GM19043 (cell line): Measurements from ENCODE around the gene YARS1.

Source experiments
- ATAC-seq: cut with Tn5 transposase; IDR thresholded peaks from one replicate; pipeline ENCODE4 v1.9.1; 2021; ENCODE audit warnings: low read depth; ENCODE audit not compliant: unreplicated experiment

The YARS1 gene

DNA sequence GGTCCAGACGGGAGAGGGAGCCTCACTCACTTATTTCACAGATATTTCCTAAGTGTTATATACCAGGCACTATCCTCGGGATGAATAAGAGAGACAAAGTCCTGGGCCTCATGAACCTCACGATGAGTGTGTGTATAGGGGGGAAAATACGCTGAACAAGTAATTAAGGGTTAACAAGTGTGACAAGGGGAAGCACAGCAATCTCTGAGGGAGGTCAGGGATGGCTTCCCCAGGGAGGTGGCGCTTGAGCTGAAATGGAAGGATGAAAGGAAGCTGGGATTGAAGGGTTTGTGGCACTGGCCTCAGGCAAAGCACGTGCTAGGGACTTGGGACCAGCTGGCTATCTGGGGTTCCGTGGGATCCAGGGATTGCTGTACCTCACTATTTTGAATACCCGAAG is 68.2 kb downstream of the YARS1 start:
- no peak for ATAC-seq

DNA sequence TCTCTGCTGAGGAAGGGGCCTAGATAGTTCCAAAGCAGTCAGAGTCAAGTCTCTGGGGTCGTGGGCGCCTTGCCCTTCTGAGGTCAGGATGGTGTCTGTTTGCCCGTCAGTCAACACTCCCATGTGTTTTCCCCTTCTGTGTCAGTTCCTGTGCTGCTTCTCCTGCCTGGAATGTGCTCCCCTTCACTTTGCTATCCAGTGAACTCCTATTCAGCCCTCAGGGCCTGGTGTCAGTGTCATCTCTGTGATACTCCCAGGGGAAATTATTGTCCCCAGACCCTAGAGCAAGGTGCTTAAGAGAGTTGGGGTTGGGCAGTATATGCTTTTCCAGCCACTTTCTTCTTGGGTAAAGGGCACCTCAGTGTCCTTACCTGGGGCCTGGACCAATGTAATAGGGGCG is 68.8 kb downstream of the YARS1 start:
- ATAC-seq = no peak

DNA sequence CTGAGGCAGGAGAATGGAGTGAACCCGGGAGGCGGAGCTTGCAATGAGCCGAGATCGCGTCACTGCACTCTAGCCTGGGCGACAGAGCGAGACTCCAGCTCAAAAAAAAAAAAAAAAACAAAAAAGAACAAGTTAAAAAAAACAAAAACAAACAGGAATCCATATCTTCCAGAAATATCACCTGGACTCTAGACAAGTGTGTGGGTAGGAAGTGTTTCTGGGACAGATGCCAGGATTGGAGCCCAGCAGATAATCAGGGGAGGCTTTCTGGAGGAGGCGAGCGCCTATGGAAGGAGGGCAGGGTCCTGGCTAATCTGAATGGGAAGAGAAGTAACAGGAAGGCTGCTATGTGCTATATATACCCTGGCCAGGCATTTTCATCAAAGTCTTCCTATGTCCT is 71.0 kb downstream of the YARS1 start:
- ATAC-seq = no peak

DNA sequence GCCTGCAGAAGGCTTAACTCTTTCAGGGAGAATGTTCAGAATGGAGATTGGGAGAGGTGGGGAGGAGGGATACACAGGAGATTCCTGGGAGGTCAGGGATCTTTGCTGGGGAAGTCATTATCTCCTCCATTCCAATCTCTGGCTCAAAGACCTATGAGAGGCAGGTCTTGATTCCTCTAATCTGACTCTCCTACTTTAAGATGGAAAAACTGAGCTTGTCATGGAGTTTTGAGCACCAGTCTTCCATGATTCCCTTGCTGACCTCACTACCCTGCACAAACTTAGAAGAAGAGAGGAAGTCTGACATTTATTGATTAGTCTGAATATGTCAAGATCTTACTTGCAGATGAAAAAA is 73.1 kb downstream of the YARS1 start:
- no peak for ATAC-seq

DNA sequence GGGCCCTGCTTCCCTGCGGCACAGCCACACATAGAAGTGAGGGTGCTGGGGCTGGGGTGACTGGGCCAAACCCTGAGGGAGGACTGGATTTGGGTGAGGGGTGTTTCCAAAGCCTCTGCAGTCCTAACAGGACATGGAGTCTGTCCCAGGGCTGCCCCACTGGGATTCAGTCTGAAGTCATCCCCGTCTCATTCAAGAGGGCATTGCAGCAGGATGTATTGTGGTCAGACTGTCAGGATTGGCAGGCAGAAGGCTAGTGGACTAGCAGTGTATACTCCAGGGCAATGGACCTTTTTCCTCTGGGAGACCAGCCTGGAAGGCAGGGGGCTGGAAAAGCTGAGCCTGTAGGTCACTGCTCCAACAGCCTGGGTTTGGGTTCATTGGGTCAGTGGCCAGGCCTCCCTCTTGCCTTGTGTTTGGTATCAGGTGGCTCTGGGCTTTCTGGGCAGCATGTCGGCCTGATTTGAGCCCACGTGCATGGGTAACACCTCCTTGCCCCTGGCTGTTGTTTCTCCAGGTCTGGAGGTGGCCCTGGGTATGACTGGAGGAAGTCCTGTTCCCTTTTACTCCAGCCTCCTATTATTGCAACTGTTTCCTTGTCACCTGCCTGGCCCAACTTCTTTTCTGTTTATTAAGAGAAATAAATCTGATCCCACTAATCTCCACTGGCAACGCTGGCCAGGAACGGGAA is 73.6 kb downstream of the YARS1 start:
- ATAC-seq = no peak

DNA sequence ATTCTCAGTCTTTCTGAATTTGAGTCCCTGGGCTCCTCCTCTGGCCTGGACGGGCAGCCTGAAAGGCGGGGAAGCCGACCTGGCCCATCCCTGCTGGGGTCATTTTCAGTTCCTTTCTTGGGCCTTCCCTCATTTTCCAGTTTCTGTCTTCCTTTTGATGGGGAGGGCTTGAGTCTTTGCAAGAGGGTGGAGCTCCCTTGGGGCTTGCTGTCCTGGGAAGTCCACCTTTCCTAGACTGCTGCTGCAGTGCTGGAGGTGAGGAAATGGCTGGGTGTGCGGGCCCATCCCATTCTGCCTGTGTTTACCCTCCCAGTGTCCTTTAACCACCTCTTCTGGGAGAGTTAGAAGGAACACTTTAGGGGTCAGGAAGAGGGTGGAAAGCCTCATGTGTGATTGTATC is 74.2 kb downstream of the YARS1 start:
- no peak for ATAC-seq

DNA sequence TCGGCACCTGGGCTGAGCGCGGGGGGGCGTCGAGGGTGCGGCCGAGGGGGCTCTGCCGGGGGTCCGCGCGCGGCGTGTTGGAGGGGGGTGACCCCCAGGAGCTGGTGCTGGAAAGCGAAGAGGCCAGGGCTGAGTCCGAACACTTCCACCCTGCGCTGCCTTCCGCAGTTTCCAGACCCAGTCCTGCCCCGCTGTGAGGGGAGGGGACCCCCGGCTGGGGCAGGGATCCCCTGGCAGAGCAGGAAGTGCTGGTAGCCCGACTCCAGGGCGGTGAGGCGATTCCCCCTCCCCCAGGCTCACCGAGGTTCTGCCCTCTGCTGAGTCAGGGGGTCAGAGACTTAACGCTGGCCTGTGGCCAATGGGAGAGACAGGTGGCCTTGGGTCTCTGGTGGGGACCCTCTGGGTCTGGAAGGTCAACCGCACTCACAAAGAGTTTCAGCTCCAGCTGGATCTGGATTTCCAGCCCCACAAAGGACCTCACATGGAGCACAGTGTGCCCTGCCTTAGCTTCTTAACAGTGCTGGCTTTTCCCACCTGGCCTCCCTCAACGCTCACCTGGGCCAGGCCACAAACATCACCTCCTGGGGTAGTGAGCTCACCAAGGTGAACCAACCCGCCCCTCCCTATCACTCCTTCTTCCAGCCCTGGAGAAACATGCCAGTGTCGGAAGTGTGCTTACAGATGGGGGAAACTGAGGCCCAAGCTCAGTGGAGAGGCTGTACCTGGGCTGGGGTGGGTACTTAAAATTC is 74.8 kb downstream of the YARS1 start:
- ATAC-seq = no peak

DNA sequence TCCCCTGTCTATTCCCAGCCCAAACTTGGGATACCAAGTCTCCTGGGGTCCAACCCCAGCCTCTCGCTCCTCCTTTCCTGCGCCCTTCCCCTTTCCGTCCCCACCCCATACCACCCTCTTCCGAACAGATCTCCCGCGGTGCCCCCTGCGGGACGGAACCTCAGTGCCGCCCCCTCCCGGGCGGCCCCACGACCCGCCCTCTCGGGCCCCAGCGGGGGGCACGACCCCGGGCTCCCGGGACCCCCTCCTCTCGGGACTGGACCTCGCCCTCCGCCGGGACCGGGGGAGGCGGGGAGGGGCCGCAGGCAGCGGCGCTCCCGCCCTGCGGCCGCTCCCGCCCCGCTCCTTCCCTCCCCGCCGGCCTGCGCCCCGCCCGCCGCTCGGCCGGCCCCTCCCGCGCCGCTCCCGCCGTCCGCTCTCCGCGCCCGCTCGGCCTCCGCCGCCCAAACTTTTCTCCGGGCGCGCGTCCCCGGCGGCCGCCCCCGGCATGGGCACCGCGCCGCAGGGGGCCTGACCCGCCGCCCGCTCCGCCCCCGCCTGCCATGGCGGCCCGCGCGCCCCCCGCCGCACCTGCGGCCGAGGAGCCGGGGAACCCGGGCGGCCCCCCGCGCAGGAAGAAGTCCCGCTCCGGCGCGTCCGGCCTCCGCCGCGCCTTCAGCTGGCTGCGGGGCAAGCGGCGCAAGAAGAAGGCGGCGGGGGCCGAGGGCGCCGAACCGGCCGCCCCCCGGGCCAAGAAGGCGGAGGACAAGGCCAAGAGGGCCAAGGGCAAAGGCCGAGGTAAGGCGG is 75.6 kb downstream of the YARS1 start:
- ATAC-seq = no peak

DNA sequence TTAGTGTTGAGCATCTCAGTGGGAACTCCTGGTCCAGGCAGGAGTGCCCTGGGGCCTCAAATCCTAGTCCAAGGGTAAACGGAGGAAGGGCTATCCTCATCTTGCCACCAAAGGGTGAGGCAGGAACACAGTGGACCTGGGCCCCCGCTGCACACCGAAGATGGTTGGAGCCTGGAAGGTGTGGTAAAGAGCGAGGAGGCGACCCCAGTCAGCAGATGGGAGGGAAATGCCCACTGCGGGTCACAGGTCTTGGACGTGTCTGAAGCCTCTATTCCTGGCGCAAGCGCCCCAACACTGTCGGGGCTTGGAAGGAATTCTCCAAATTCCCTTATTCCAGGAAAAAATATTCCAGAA is 76.1 kb downstream of the YARS1 start:
- no peak for ATAC-seq

DNA sequence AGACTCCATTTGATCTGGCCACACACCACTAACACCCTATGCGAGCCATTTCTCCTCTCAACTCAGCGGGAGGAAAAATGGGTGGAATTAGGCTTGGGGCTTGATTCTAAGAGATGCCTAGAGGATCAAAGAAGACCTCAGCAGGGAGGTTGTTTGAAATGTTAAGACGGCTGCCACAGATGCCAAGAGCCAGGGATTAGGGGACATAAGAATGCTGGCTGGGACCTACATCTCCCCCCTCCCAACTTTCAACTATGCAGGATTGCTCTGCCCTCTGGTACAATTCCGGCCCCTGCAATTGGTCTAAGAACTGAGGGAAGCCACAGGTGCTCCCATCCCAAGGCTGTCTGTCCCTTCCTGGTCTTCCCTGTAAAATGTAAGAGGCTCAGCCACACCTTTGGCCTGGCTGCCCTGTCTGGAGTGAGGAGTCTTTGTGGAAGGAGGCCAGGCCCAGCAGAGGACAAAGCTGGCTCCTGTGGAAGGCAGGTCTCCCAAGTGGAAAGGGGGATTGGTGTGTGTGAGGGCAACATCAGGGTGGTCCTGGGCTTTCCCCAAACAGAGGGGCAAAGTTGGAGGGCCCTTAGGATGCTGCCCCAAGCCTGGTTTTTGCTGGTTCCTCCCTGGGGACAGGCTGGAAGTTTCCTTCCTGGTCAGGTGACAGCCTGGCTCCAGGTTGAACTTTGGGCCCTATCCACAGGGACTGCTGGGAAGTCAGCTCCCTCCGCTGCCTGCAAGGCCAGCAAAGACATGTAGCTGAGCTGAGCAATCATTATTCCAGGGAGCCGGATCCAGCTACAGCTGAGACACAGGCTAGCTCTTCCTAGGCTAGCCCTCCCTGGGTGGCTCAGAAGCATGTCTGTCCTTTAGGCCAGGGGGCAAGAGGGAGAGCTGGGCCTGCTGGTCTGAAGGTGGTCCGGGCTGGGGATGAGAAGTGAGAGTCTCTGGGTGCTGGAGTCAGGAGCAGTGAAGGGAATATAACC is 80.1 kb downstream of the YARS1 start:
- no peak for ATAC-seq

DNA sequence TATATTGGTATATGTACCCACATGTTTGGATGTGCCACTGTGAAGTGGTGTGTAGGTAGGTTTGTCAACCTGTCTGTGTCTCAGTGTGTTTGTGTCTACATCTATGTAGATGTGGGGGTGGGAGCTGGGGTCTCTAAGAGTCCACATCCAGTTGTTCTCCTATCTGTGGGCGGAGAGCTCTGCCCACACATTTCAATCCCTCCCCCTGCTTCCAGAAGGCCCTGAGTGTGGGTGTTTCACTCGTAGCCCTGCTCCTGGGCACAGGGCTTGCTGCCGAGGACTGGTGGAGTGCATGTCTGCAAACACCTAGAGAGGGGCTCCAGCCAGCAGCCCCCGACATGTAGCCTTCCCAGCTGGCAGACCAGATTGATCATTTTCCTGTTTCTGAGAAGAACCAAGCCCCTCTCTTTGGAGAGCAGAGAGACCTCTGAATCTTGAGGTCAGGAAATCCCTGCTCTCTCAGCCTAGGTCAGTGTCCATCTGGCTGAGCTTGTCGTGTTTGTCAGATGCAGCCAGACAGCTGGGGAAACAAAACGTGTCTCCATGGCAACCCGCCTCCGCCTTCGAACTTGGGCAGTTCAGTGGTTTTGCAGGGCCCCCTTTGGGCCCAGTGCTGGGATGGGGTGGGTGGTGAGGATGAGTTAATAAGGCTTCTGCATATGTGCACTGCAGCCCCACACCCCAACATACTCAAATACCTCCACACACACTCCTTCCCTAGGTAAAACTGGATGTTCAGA is 83.4 kb downstream of the YARS1 start:
- ATAC-seq = no peak

DNA sequence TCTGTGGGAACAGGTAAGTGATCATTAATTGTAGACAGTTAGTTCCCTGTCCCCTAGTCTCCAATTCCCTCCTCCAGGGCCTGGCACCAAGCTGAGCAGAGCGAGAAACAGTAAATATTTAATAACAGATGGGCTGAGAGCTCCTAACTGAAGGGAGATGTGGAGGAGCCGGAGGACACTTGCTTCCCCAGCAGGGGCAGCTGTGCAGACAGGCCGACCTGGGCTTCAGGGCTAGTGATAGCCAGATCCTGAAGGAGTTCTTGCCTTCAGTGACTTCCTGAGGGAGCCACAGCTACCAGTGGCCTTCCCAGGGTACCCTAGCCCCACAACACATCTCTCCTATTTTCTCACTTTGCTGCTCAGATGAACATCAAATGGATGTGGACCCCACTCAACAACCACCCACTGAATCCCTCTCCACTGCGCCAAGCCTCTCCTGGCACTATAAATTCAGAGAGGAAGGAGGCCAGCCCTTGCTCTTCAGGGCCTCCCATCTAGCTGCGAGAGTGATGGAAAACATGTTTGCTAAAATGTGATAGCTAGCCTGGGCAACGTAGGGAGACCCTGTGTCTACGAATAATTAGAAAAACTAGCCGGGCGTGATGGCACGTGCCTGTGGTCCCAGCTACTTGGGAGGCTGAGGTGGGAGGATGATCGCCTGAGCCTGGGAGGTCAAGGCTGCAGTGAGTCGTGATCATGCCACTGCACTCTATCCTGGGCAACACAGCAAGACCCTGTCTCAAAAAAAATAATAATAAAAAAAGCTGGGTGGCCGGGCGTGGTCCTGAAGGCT is 87.7 kb downstream of the YARS1 start:
- no peak for ATAC-seq

DNA sequence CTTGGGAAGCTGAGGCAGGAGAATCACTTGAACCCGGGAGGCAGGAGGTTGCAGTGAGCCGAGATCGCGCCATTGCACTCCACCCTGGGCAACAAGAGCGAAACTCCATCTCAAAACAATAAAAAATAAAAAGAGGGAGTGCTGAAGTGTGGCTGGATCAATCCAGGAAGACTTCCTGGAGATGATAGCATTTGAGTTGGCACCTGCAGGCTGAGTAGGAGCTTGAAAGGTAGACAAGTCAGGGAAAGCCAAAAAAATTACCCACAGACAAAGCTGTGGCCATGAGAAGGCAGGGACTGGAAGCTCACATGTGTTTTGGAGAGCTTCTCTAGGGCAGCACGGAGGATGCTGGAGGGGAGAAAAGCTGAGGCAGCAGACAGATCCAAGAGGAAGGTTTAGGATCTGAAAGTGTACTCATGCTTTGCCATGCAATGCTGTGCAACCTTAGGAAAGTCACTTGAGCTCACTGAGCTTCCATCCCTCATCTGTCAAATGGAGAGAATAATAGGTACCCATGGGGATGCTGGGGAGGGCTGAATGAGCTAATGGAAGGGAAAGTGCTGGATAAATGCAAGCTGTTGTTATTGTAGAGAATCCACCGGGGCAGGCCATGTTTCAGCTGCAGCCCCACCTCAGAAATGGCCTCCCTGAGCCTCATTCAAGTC is 88.6 kb downstream of the YARS1 start:
- no peak for ATAC-seq

DNA sequence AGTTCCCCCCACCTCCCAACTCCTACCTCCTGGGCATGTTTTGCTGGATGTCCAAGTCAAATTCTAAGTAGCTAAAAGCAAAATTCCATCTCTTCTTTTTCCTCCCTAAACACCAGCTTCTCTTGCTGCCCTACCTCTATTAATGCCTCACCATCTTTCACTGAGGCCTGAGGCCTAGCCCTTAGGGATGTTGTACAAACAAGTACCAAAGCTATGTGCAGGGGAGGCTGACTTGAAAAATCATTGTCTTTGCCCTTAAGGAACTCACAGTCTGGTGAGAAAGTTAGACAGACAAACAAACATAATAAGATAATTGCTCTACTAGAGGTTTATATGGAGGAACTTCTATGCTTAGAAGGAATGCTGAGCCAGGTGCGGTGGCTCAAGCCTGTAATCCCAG is 89.3 kb downstream of the YARS1 start:
- no peak for ATAC-seq

DNA sequence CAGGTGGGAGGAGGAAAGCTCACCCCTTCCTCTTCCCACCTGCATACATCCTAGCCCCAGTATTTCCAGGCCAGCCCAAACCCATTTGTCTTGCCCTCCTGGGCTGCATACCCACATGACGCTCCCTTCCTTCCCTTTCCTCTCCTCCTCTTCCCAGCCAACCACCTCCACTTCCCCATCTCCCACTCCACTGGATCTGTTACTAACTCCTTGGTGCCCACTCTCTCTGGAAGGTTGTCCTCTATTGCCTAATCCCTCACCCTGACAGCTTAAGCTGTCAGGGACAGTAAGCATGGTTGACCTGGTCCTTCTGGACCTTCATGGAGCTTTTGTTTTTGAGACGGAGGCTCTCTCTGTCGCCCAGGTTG is 91.6 kb downstream of the YARS1 start:
- ATAC-seq = no peak
